Keratinocyte (primary cell): ENCODE measurements around the gene TFDP2. TPM values are rescaled to one million over a fixed set of nuclear protein-coding genes. Genes with fewer than 3 reads are reported as not detected.

ENCODE experiments used
- DNase-seq: peaks from one replicate; pipeline ENCODE4 v3.0.0-alpha.2; 2011; ENCODE audit warnings: low read depth, missing footprints, low spot score
- FAIRE-seq: peaks from 2 replicates; lab custom pipeline; 2011; peaks lifted over from hg19 to GRCh38; lab: Jason Lieb, UNC
- H2AFZ ChIP-seq: 2 replicates; pipeline ENCODE4 v1.6.0; 2012; ENCODE audit warnings: low read length, control low read depth, inconsistent platforms; ENCODE audit not compliant: control insufficient read depth
- H3K27ac ChIP-seq: 2 replicates; pipeline ENCODE4 v1.5.1; 2011; ENCODE audit warnings: low read length; ENCODE audit not compliant: control insufficient read depth, insufficient read depth
- H3K27me3 ChIP-seq: 3 replicates; pipeline ENCODE4 v1.6.0; 2011; ENCODE audit warnings: low read length; ENCODE audit not compliant: control insufficient read depth, insufficient read depth; ENCODE audit errors: extremely low read depth
- H3K36me3 ChIP-seq, 2 experiments: 2 replicates in 1 of 2; 3 replicates in 1 of 2; pipeline ENCODE4 v1.5.1; 2011; ENCODE audit warnings: low read length in 2 of 2, mild to moderate bottlenecking in 1 of 2; ENCODE audit not compliant: control insufficient read depth in 2 of 2, insufficient read depth in 2 of 2; ENCODE audit errors: extremely low read depth in 1 of 2
- H3K4me1 ChIP-seq: 3 replicates; pipeline ENCODE4 v1.5.1; 2011; ENCODE audit warnings: low read length; ENCODE audit not compliant: control insufficient read depth, insufficient read depth; ENCODE audit errors: extremely low read depth
- H3K4me2 ChIP-seq: 3 replicates; pipeline ENCODE4 v1.6.0; 2011; ENCODE audit warnings: low read depth, low read length; ENCODE audit not compliant: control insufficient read depth, insufficient read depth; ENCODE audit errors: extremely low read depth
- H3K4me3 ChIP-seq, 3 experiments: fragments of 200-600 bp in 1 of 3; sonication (generic) in 1 of 3; 2 replicates in 2 of 3; 3 replicates in 1 of 3; pipeline ENCODE4 v1.5.1; 2011 to 2016; ENCODE audit warnings: low read length in 3 of 3, mild to moderate bottlenecking in 3 of 3, control low read depth in 2 of 3, inconsistent platforms in 1 of 3, low read depth in 1 of 3, mixed read lengths in 1 of 3, mixed run types in 1 of 3, moderate library complexity in 1 of 3; ENCODE audit not compliant: control insufficient read depth in 2 of 3, insufficient read depth in 2 of 3; ENCODE audit errors: extremely low read depth in 1 of 3
- H3K79me2 ChIP-seq: 2 replicates; pipeline ENCODE4 v1.6.0; 2012; ENCODE audit warnings: low read length; ENCODE audit not compliant: control insufficient read depth, insufficient read depth
- H3K9ac ChIP-seq: 3 replicates; pipeline ENCODE4 v1.6.0; 2011; ENCODE audit warnings: low read length; ENCODE audit not compliant: control insufficient read depth, insufficient read depth; ENCODE audit errors: extremely low read depth
- H3K9me1 ChIP-seq: 3 replicates; pipeline ENCODE4 v1.6.0; 2011; ENCODE audit warnings: low read length; ENCODE audit not compliant: control insufficient read depth, insufficient read depth; ENCODE audit errors: extremely low read depth
- H3K9me3 ChIP-seq: 2 replicates; pipeline ENCODE4 v1.5.1; 2012; ENCODE audit warnings: low read depth, low read length; ENCODE audit not compliant: control insufficient read depth
- H4K20me1 ChIP-seq: 3 replicates; pipeline ENCODE4 v1.6.0; 2011; ENCODE audit warnings: low read length; ENCODE audit not compliant: control insufficient read depth, insufficient read depth; ENCODE audit errors: extremely low read depth
- CTCF ChIP-seq, 3 experiments: IDR thresholded peaks in 1 of 3; conservative IDR thresholded peaks in 1 of 3; optimal IDR thresholded peaks in 1 of 3; 2 replicates in 2 of 3; 3 replicates in 1 of 3; pipeline versions ENCODE3 to v1.5.1; 2011; ENCODE audit warnings: low read length in 3 of 3, mild to moderate bottlenecking in 3 of 3, moderate library complexity in 2 of 3, control low read depth in 1 of 3, inconsistent platforms in 1 of 3; ENCODE audit not compliant: insufficient read depth in 2 of 3; ENCODE audit errors: extremely low read depth in 1 of 3
- EZH2 ChIP-seq: IDR thresholded peaks from one replicate; pipeline ENCODE4 v1.6.1; 2012; ENCODE audit warnings: inconsistent platforms, mild to moderate bottlenecking, low read length, moderate library complexity
- dilution Hi-C: fragments of 300-500 bp; cut with MboI; formaldehyde crosslinking; loops from one replicate; pipeline ENCODE4 v1.7.0; 2020; ENCODE audit warnings: low sequenced_read_pairs; ENCODE audit not compliant: extremely low pct_ligation_motif_present
- polyA plus RNA-seq, 5 experiments: library from polyadenylated mRNA; depleted of rRNA in 3 of 5; stranded (reverse) in 3 of 5; stranded (forward) in 1 of 5; unstranded in 1 of 5; fragments of >200 nt; gene quantifications; 1 replicate in 1 of 5; 2 replicates in 3 of 5; 3 replicates in 1 of 5; pipeline versions ENCODE4 v1.2.1 to v1.2.3, GENCODE V29; 2011 to 2012; ENCODE audit warnings: missing spikeins in 2 of 5, low read depth in 1 of 5, low replicate concordance in 1 of 5

The TFDP2 gene
- polyA plus RNA-seq, 1 donor (not counting 4 experiments of a cell fraction or from before 2014, with no cell fraction given) = 40.6 TPM

- Histone ChIP-seq H3K4me2 (no peak overlapping the region), H3K9me1 (no peaks in the 10 kb centered on the region), H3K9ac (no peak overlapping the region), H3K36me3 (no peaks in the 10 kb centered on the region), H4K20me1 (no peaks in the 10 kb centered on the region), H3K27ac (no peak overlapping the region), H3K4me1 (peaks cover 7% of the 10 kb centered on the region), H3K4me3 (no peak overlapping the region), H3K79me2 (no peaks in the 10 kb centered on the region), H3K9me3 (no peaks in the 10 kb centered on the region), H2AFZ (no peak overlapping the region), H3K27me3 (no peaks in the 10 kb centered on the region)
- TF ChIP-seq CTCF (optimal IDR thresholded peaks at IDR 0.05 in 1 of 3, IDR thresholded peaks at IDR 0.05 in 1 of 3, conservative IDR thresholded peaks at IDR 0.05 in 1 of 3; ENCODE audit: extremely low read depth in 1 of 3, insufficient read depth in 2 of 3, low read length in 3 of 3) (no peak), EZH2 (no peak)
- dilution Hi-C loops = no loop called here
- DNase-seq (no peak), FAIRE-seq (no peak)
These were observed 154.5 kb downstream of the TFDP2 start for GRCh38 chr3:141994856-141995255.

DNA sequence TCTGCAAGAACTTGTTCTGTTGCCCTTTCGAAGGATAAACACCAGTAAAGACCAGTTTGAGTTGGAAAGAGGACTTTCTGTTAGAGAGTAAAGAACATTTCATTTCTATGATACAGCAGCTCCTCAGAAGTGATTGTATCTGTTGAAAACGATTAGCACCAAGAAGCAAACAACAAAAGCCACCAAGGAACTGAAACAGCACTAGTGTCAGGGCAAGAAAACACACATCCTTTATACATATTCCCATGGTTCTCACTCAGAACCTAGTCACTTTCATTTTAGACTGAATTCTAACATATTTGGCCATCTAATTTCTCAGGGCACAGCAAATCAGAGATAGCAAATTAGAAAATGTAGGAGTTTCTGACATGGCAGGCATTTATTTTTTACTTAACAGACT is 156.8 kb downstream of the TFDP2 start:
- Histone ChIP-seq H3K27me3 (no peaks in the 10 kb centered on the region), H3K9me3 (no peaks in the 10 kb centered on the region), H3K36me3 (no peaks in the 10 kb centered on the region), H3K4me3 (no peak overlapping the region), H3K4me1 (peaks cover 7% of the 10 kb centered on the region), H4K20me1 (no peaks in the 10 kb centered on the region), H3K9ac (no peak overlapping the region), H3K27ac (no peak overlapping the region), H3K79me2 (no peaks in the 10 kb centered on the region), H3K9me1 (no peaks in the 10 kb centered on the region), H3K4me2 (no peak overlapping the region), H2AFZ (no peak overlapping the region)
- no peak for TF ChIP-seq EZH2
- no peak for TF ChIP-seq CTCF (optimal IDR thresholded peaks at IDR 0.05 in 1 of 3, IDR thresholded peaks at IDR 0.05 in 1 of 3, conservative IDR thresholded peaks at IDR 0.05 in 1 of 3; ENCODE audit: extremely low read depth in 1 of 3, insufficient read depth in 2 of 3, low read length in 3 of 3)
- dilution Hi-C loops = no loop called here
- DNase-seq = no peak
- FAIRE-seq = no peak
